WTC11 (cell line): ENCODE data around the gene CACNA1D. TPM values are rescaled to one million over a fixed set of nuclear protein-coding genes. Genes with fewer than 3 reads are reported as not detected.

ENCODE experiments used
- ATAC-seq: fragments of 200-7000 bp; cut with Tn5 transposase; 2 replicates; pipeline ENCODE4 v1.10.0; 2021; ENCODE audit warnings: mild to moderate bottlenecking, moderate library complexity
- CTCF ChIA-PET: fragments of 300-600 bp; sonication (Branson Sonifier 250); formaldehyde crosslinking; loops from one replicate; lab custom pipeline; 2021; ENCODE audit warnings: antibody characterized with exemption; lab: Charles Lee
- POLR2A ChIA-PET: fragments of 350-600 bp; sonication (Branson Sonifier 250); formaldehyde crosslinking; loops from one replicate; lab custom pipeline; 2021; ENCODE audit warnings: antibody characterized with exemption; lab: Charles Lee
- DNase-seq: peaks from one replicate; pipeline ENCODE4 v3.0.0; 2021; ENCODE audit warnings: low spot score
- H3K27ac Mint-ChIP-seq: 2 replicates; pipeline ENCODE4 v1.8.0; 2021; ENCODE audit warnings: mixed read lengths
- H3K27me3 Mint-ChIP-seq: 2 replicates; pipeline ENCODE4 v1.8.0; 2021; ENCODE audit warnings: low read depth, mild to moderate bottlenecking, moderate library complexity, mixed read lengths
- H3K36me3 Mint-ChIP-seq: 2 replicates; pipeline ENCODE4 v1.8.0; 2021; ENCODE audit warnings: mixed read lengths
- H3K4me1 Mint-ChIP-seq: 2 replicates; pipeline ENCODE4 v1.8.0; 2022; ENCODE audit warnings: mixed read lengths
- H3K4me3 Mint-ChIP-seq: 2 replicates; pipeline ENCODE4 v1.8.0; 2021; ENCODE audit warnings: mild to moderate bottlenecking, moderate library complexity, mixed read lengths
- H3K9me3 Mint-ChIP-seq: 2 replicates; pipeline ENCODE4 v1.8.0; 2021; ENCODE audit warnings: mixed read lengths
- AFF4 ChIP-seq: sonication (generic); formaldehyde crosslinking; IDR thresholded peaks from 2 replicates; pipeline ENCODE4 v1.8.1; 2023; ENCODE audit warnings: mild to moderate bottlenecking, missing genetic modification reagents, borderline replicate concordance
- AR ChIP-seq: fragments of 250-450 bp; sonication (Bioruptor Pico); IDR thresholded peaks from 2 replicates; pipeline ENCODE4 v1.9.0; 2021; ENCODE audit warnings: mild to moderate bottlenecking
- ATF2 ChIP-seq: sonication (generic); formaldehyde crosslinking; IDR thresholded peaks from 2 replicates; pipeline ENCODE4 v1.8.1; 2022; ENCODE audit warnings: low read depth, missing genetic modification reagents, borderline replicate concordance
- CREB1 ChIP-seq: sonication (generic); formaldehyde crosslinking; IDR thresholded peaks from 2 replicates; pipeline ENCODE4 v1.8.0; 2023; ENCODE audit warnings: mild to moderate bottlenecking, missing genetic modification reagents
- E2F1 ChIP-seq: sonication (generic); formaldehyde crosslinking; IDR thresholded peaks from 2 replicates; pipeline ENCODE4 v1.8.0; 2022; ENCODE audit warnings: mild to moderate bottlenecking, missing genetic modification reagents
- GABPB1 ChIP-seq: sonication (generic); formaldehyde crosslinking; IDR thresholded peaks from 2 replicates; pipeline ENCODE4 v1.8.1; 2023; ENCODE audit warnings: mild to moderate bottlenecking, missing genetic modification reagents
- GRHL2 ChIP-seq: fragments of 250-450 bp; sonication (Bioruptor Pico); IDR thresholded peaks from 2 replicates; pipeline ENCODE4 v1.8.0; 2022; ENCODE audit warnings: mild to moderate bottlenecking, moderate library complexity; ENCODE audit not compliant: insufficient replicate concordance, severe bottlenecking
- HMGXB4 ChIP-seq: sonication (generic); formaldehyde crosslinking; IDR thresholded peaks from 2 replicates; pipeline ENCODE4 v1.8.1; 2023; ENCODE audit warnings: mild to moderate bottlenecking, moderate library complexity, missing genetic modification reagents
- IRF1 ChIP-seq: sonication (generic); formaldehyde crosslinking; IDR thresholded peaks from 2 replicates; pipeline ENCODE4 v1.8.0; 2023; ENCODE audit warnings: missing genetic modification reagents
- MLX ChIP-seq: sonication (generic); formaldehyde crosslinking; IDR thresholded peaks from 2 replicates; pipeline ENCODE4 v1.8.1; 2023; ENCODE audit warnings: mild to moderate bottlenecking, missing genetic modification reagents, moderate library complexity
- NFE2L1 ChIP-seq: sonication (generic); formaldehyde crosslinking; IDR thresholded peaks from 2 replicates; pipeline ENCODE4 v1.8.1; 2023; ENCODE audit warnings: missing genetic modification reagents
- PREB ChIP-seq: sonication (generic); formaldehyde crosslinking; IDR thresholded peaks from 2 replicates; pipeline ENCODE4 v1.8.1; 2022; ENCODE audit warnings: mild to moderate bottlenecking, missing genetic modification reagents, moderate library complexity, borderline replicate concordance
- SOX15 ChIP-seq: fragments of 250-450 bp; sonication (Bioruptor Pico); IDR thresholded peaks from 2 replicates; pipeline ENCODE4 v1.9.0; 2021; ENCODE audit warnings: mild to moderate bottlenecking
- USF1 ChIP-seq: sonication (generic); formaldehyde crosslinking; IDR thresholded peaks from 2 replicates; pipeline ENCODE4 v1.8.0; 2022; ENCODE audit warnings: mild to moderate bottlenecking, missing genetic modification reagents
- ZNF121 ChIP-seq: sonication (generic); formaldehyde crosslinking; IDR thresholded peaks from 2 replicates; pipeline ENCODE4 v1.8.0; 2023; ENCODE audit warnings: missing genetic modification reagents
- ZNF219 ChIP-seq: sonication (generic); formaldehyde crosslinking; IDR thresholded peaks from 2 replicates; pipeline ENCODE4 v1.8.0; 2023; ENCODE audit warnings: missing genetic modification reagents, mild to moderate bottlenecking, borderline replicate concordance
- ZNF425 ChIP-seq: fragments of 250-450 bp; sonication (Bioruptor Pico); conservative IDR thresholded peaks from 2 replicates; pipeline ENCODE4 v1.9.0; 2021; ENCODE audit warnings: mild to moderate bottlenecking
- total RNA-seq: library from RNA; stranded (reverse); gene quantifications from 3 replicates; pipeline ENCODE4 v1.2.3, GENCODE V29; 2021

The CACNA1D gene
- total RNA-seq, 1 experiment from 2014 or later, result 2.3 TPM

- no peak for TF ChIP-seq AR
- no peak for TF ChIP-seq USF1 (CRISPR knock-in tag)
Measured at GRCh38 chr3:53626876-53627275, 132.5 kb downstream of the CACNA1D start (continued).

- H3K27ac Mint-ChIP-seq, result no peak overlapping the region
- no peaks in the 10 kb centered on the region for H3K4me1 Mint-ChIP-seq
- no peak overlapping the region for H3K4me3 Mint-ChIP-seq
- ChIA-PET CTCF (no interaction called here), POLR2A (no interaction called here)
- H3K9me3 Mint-ChIP-seq, result peaks cover 17% of the 10 kb centered on the region
- ATAC-seq (no peak), DNase-seq (no peak)
- H3K36me3 Mint-ChIP-seq, result no peaks in the 10 kb centered on the region
- H3K27me3 Mint-ChIP-seq, result no peaks in the 10 kb centered on the region
- no peak for TF ChIP-seq ZNF219 (CRISPR knock-in tag)
- TF ChIP-seq GRHL2 (CRISPR knock-in tag), result no peak
- no peak for TF ChIP-seq HMGXB4 (CRISPR knock-in tag)
- TF ChIP-seq ZNF425, result no peak
- no peak for TF ChIP-seq NFE2L1 (CRISPR knock-in tag)
- no peak for TF ChIP-seq PREB (CRISPR knock-in tag)
- TF ChIP-seq MLX (CRISPR knock-in tag), result no peak
- TF ChIP-seq GABPB1 (CRISPR knock-in tag), result no peak
- no peak for TF ChIP-seq E2F1 (CRISPR knock-in tag)
- no peak for TF ChIP-seq ATF2 (CRISPR knock-in tag)
- no peak for TF ChIP-seq IRF1 (CRISPR knock-in tag)
- no peak for TF ChIP-seq AFF4
- TF ChIP-seq ZNF121 (CRISPR knock-in tag), result no peak
- no peak for TF ChIP-seq SOX15 (CRISPR knock-in tag)
- no peak for TF ChIP-seq CREB1 (CRISPR knock-in tag)
Measured at GRCh38 chr3:53628536-53629401, 134.4 kb downstream of the CACNA1D start.
